22Rv1 (cell line): ENCODE data around the gene AP1M1.

Experiments used
- CTCF ChIP-seq: fragments of 450-650 bp; IDR thresholded peaks from 2 replicates; pipeline ENCODE4 v1.5.1; 2017; ENCODE audit warnings: mild to moderate bottlenecking
- ZFX ChIP-seq: fragments of 450-650 bp; IDR thresholded peaks from 2 replicates; pipeline ENCODE4 v1.6.1; 2017; ENCODE audit warnings: antibody characterized with exemption, borderline replicate concordance

GRCh38 chr19:16193466-16193865 is 4.2 kb upstream of the AP1M1 start:
- TF ChIP-seq CTCF (no peak), ZFX (no peak)
